Natural killer cell (primary cell): ENCODE data around the gene SLC35F4. TPM values are rescaled to one million over a fixed set of nuclear protein-coding genes. Genes with fewer than 3 reads are reported as not detected.

Source experiments
- ATAC-seq, 3 donors: fragments of 150-1000 bp in 2 of 3; fragments of 200-7000 bp in 1 of 3; cut with Tn5 transposase; 1 replicate in 1 of 3; 2 replicates in 2 of 3; pipeline ENCODE4 v1.10.0; 2021; ENCODE audit warnings: mild to moderate bottlenecking in 2 of 3, moderate library complexity in 2 of 3
- DNase-seq, 2 donors: peaks; one replicate each; pipeline versions ENCODE4 v3.0.0 to v3.0.0-alpha.2; 2013 to 2021; ENCODE audit warnings: mixed read lengths in 1 of 2
- H3K27ac ChIP-seq: one replicate; pipeline ENCODE4 v1.5.1; 2013; ENCODE audit warnings: mild to moderate bottlenecking, low read length
- H3K27me3 ChIP-seq: one replicate; pipeline ENCODE4 v1.6.1; 2013; ENCODE audit warnings: low read length; ENCODE audit not compliant: control insufficient read depth, insufficient read depth
- H3K36me3 ChIP-seq: one replicate; pipeline ENCODE4 v1.6.1; 2013; ENCODE audit warnings: low read length; ENCODE audit not compliant: control insufficient read depth, insufficient read depth
- H3K4me1 ChIP-seq: one replicate; pipeline ENCODE4 v1.6.1; 2013; ENCODE audit warnings: low read length; ENCODE audit not compliant: control insufficient read depth, insufficient read depth
- H3K4me3 ChIP-seq: one replicate; pipeline ENCODE4 v1.5.1; 2013; ENCODE audit warnings: low read length
- H3K9me3 ChIP-seq: one replicate; pipeline ENCODE4 v1.6.1; 2013; ENCODE audit warnings: low read length; ENCODE audit not compliant: control insufficient read depth, insufficient read depth
- H3K27ac Mint-ChIP-seq, 2 donors: one replicate each; pipeline ENCODE4 v1.8.0; 2022; ENCODE audit warnings: mild to moderate bottlenecking in 2 of 2, mixed read lengths in 2 of 2, moderate library complexity in 1 of 2
- H3K27me3 Mint-ChIP-seq, 2 donors: one replicate each; pipeline ENCODE4 v1.8.0; 2022; ENCODE audit warnings: low read depth in 2 of 2, mixed read lengths in 2 of 2
- H3K36me3 Mint-ChIP-seq: one replicate; pipeline ENCODE4 v1.8.0; 2022; ENCODE audit warnings: mixed read lengths
- H3K4me1 Mint-ChIP-seq, 2 donors: one replicate each; pipeline ENCODE4 v1.8.0; 2022; ENCODE audit warnings: mixed read lengths in 2 of 2
- H3K4me3 Mint-ChIP-seq: one replicate; pipeline ENCODE4 v1.8.0; 2022; ENCODE audit warnings: mild to moderate bottlenecking, moderate library complexity, mixed read lengths
- H3K9me3 Mint-ChIP-seq, 2 donors: one replicate each; pipeline ENCODE4 v1.8.0; 2022; ENCODE audit warnings: mixed read lengths in 2 of 2
- CTCF ChIP-seq: fragments of 200-600 bp; IDR thresholded peaks from one replicate; pipeline ENCODE4 v1.8.0; 2022; ENCODE audit warnings: antibody characterized with exemption
- WGBS: methylation state at CpG from one replicate; pipeline ENCODE4 v1.1.7; 2013; ENCODE audit warnings: missing lambda C conversion rate; ENCODE audit not compliant: insufficient coverage; 5-methylcytosine and 5-hydroxymethylcytosine counted together
- intact Hi-C: fragments of 100-400 bp; cut with micrococcal nuclease; formaldehyde crosslinking; loops from one replicate; pipeline ENCODE4 v1.14.2; 2022
- total RNA-seq, 4 donors: library from RNA; stranded (reverse); fragments of 120-200 nt in 1 of 4; gene quantifications; one replicate each; pipeline versions ENCODE4 v1.2.3 to v1.2.4, GENCODE V29; 2013 to 2022

Gene SLC35F4
- total RNA-seq, 3 donors from 2014 or later (not counting 1 experiment from before 2014, with no cell fraction given) = not detected

- Histone ChIP-seq H3K9me3 (no peaks in the 10 kb centered on the region), H3K4me3 (no peak overlapping the region), H3K36me3 (no peaks in the 10 kb centered on the region), H3K27me3 (no peaks in the 10 kb centered on the region), H3K4me1 (no peaks in the 10 kb centered on the region), H3K27ac (no peak overlapping the region)
- TF ChIP-seq CTCF = no peak
- Mint-ChIP-seq H3K4me3 (no peak overlapping the region), H3K4me1 (no peaks in the 10 kb centered on the region), H3K27me3 (peaks cover 0 to 3% of the 10 kb centered on the region in 2 donors), H3K9me3 (peaks cover 3 to 8% of the 10 kb centered on the region in 2 donors), H3K36me3 (no peaks in the 10 kb centered on the region), H3K27ac (no peak overlapping the region)
- 79% methylated on average over 5 of the region's 7 CpGs for WGBS
- DNase-seq (no peak), ATAC-seq (no peak)
- intact Hi-C loops = no loop called here
Measured at GRCh38 chr14:57898837-57899572, 33.1 kb upstream of the SLC35F4 start.

- no peak for TF ChIP-seq CTCF
- DNase-seq = no peak
- no peaks in the 10 kb centered on the region for H3K36me3 ChIP-seq
- H3K27me3 ChIP-seq = no peaks in the 10 kb centered on the region
- WGBS = 59% methylated on average over 3 of the region's 5 CpGs
- intact Hi-C loops = no loop called here
- no peak overlapping the region for H3K4me3 ChIP-seq
- no peaks in the 10 kb centered on the region for H3K4me1 ChIP-seq
- H3K27ac ChIP-seq = no peak overlapping the region
- ATAC-seq = no peak
- H3K27me3 Mint-ChIP-seq = peaks cover 0 to 3% of the 10 kb centered on the region in 2 donors
- no peaks in the 10 kb centered on the region for H3K36me3 Mint-ChIP-seq
- H3K4me1 Mint-ChIP-seq = no peaks in the 10 kb centered on the region
- H3K9me3 Mint-ChIP-seq = peaks cover 3 to 6% of the 10 kb centered on the region in 2 donors
- H3K27ac Mint-ChIP-seq = no peak overlapping the region
- no peak overlapping the region for H3K4me3 Mint-ChIP-seq
- no peaks in the 10 kb centered on the region for H3K9me3 ChIP-seq
Measured at GRCh38 chr14:57897144-57897748, 31.4 kb upstream of the SLC35F4 start.

- intact Hi-C loops = no loop called here
- Mint-ChIP-seq H3K4me3 (no peak overlapping the region), H3K27me3 (no peaks in the 10 kb centered on the region), H3K9me3 (no peaks in the 10 kb centered on the region), H3K36me3 (no peaks in the 10 kb centered on the region), H3K27ac (no peak overlapping the region), H3K4me1 (no peaks in the 10 kb centered on the region)
- Histone ChIP-seq H3K36me3 (no peaks in the 10 kb centered on the region), H3K4me1 (no peaks in the 10 kb centered on the region), H3K27ac (no peak overlapping the region), H3K4me3 (no peak overlapping the region), H3K27me3 (no peaks in the 10 kb centered on the region), H3K9me3 (no peaks in the 10 kb centered on the region)
- ATAC-seq (no peak), DNase-seq (no peak)
- 66% methylated on average over 4 of the region's 4 CpGs for WGBS
- no peak for TF ChIP-seq CTCF
Measured at GRCh38 chr14:57889245-57889644, 23.4 kb upstream of the SLC35F4 start.
